Stimulated activated CD4-positive, alpha-beta T cell treated with anti-CD3 and anti-CD28 coated beads, Interleukin-4, amount 100 ng/mL, for 1 hour (primary cell): ENCODE measurements around the gene KIF4A.
"Not testable (repeated sequence)": the region's sequence is repeated elsewhere in the genome, so short reads cannot be mapped to it uniquely, and the experiment has no call there.

ENCODE experiments used
- DNase-seq: peaks from one replicate; pipeline ENCODE4 v3.0.0-alpha.2; 2020

Gene KIF4A

GRCh38 chrX:70293621-70294020 lies 3.7 kb downstream of the KIF4A start:
- DNase-seq = no peak

- DNase-seq = no peak
Observed at GRCh38 chrX:70301716-70302115, 11.8 kb downstream of the KIF4A start.

GRCh38 chrX:70313503-70313902 lies 23.6 kb downstream of the KIF4A start:
- DNase-seq = no peak

- DNase-seq = no peak
Observed at GRCh38 chrX:70322784-70323183, 32.9 kb downstream of the KIF4A start.

- DNase-seq = not testable (repeated sequence)
Observed at GRCh38 chrX:70323628-70324027, 33.7 kb downstream of the KIF4A start.

- no peak for DNase-seq
Observed at GRCh38 chrX:70324326-70324725, 34.4 kb downstream of the KIF4A start.

GRCh38 chrX:70331161-70331560 lies 41.3 kb downstream of the KIF4A start:
- DNase-seq = no peak

GRCh38 chrX:70332600-70332999 lies 42.7 kb downstream of the KIF4A start:
- no peak for DNase-seq

- no peak for DNase-seq
Observed at GRCh38 chrX:70336767-70337166, 46.9 kb downstream of the KIF4A start.

GRCh38 chrX:70338290-70338689 lies 48.4 kb downstream of the KIF4A start:
- no peak for DNase-seq

GRCh38 chrX:70343435-70343834 lies 53.5 kb downstream of the KIF4A start:
- DNase-seq = no peak

GRCh38 chrX:70346418-70347070 lies 56.6 kb downstream of the KIF4A start:
- no peak for DNase-seq

- not testable (repeated sequence) for DNase-seq
Observed at GRCh38 chrX:70348825-70349224, 58.9 kb downstream of the KIF4A start.

GRCh38 chrX:70349367-70350125 lies 59.6 kb downstream of the KIF4A start:
- DNase-seq = not testable (repeated sequence)

GRCh38 chrX:70352496-70352895 lies 62.6 kb downstream of the KIF4A start:
- DNase-seq = no peak

GRCh38 chrX:70353514-70353913 lies 63.6 kb downstream of the KIF4A start:
- DNase-seq = no peak

- no peak for DNase-seq
Observed at GRCh38 chrX:70354716-70355115, 64.8 kb downstream of the KIF4A start.

- no peak for DNase-seq
Observed at GRCh38 chrX:70359458-70359857, 69.6 kb downstream of the KIF4A start.

- DNase-seq = no peak
Observed at GRCh38 chrX:70360366-70360765, 70.5 kb downstream of the KIF4A start.

- not testable (repeated sequence) for DNase-seq
Observed at GRCh38 chrX:70368731-70369130, 78.8 kb downstream of the KIF4A start.

- no peak for DNase-seq
Observed at GRCh38 chrX:70386235-70386634, 96.3 kb downstream of the KIF4A start.

GRCh38 chrX:70398899-70399298 lies 109.0 kb downstream of the KIF4A start:
- DNase-seq = no peak

- DNase-seq = not testable (repeated sequence)
Observed at GRCh38 chrX:70400181-70400580, 110.3 kb downstream of the KIF4A start.

GRCh38 chrX:70402721-70403120 lies 112.8 kb downstream of the KIF4A start:
- no peak for DNase-seq

- no peak for DNase-seq
Observed at GRCh38 chrX:70405003-70405402, 115.1 kb downstream of the KIF4A start.
